ENCODE results near the gene LRRC8B.

LRRC8B gene

GRCh38 chr1:89624314-89624713 lies 99.7 kb downstream of the LRRC8B start (continued):
- TF ChIP-seq, protein P1, sequence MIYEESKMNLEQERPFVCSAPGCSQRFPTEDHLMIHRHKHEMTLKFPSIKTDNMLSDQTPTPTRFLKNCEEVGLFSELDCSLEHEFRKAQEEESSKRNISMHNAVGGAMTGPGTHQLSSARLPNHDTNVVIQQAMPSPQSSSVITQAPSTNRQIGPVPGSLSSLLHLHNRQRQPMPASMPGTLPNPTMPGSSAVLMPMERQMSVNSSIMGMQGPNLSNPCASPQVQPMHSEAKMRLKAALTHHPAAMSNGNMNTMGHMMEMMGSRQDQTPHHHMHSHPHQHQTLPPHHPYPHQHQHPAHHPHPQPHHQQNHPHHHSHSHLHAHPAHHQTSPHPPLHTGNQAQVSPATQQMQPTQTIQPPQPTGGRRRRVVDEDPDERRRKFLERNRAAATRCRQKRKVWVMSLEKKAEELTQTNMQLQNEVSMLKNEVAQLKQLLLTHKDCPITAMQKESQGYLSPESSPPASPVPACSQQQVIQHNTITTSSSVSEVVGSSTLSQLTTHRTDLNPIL (CRISPR knock-in tag; IDR thresholded peaks at IDR 0.05; ENCODE audit: low read depth): no peak

- TF ChIP-seq ZC3H10 (CRISPR knock-in tag; IDR thresholded peaks at IDR 0.05) (no peak), TCF4 (CRISPR knock-in tag; IDR thresholded peaks at IDR 0.05; ENCODE audit: borderline replicate concordance) (no peak), ZFP3 (CRISPR knock-in tag; IDR thresholded peaks at IDR 0.05) (no peak), PPARA (CRISPR knock-in tag; IDR thresholded peaks at IDR 0.05; ENCODE audit: borderline replicate concordance) (no peak), RARB (CRISPR knock-in tag; IDR thresholded peaks at IDR 0.05) (no peak), ZNF70 (CRISPR knock-in tag; IDR thresholded peaks at IDR 0.05) (no peak), TOX (CRISPR knock-in tag; IDR thresholded peaks at IDR 0.05; ENCODE audit: borderline replicate concordance) (no peak), CSDC2 (CRISPR knock-in tag; IDR thresholded peaks at IDR 0.05) (no peak), SNAI2 (CRISPR knock-in tag; IDR thresholded peaks at IDR 0.05) (no peak), BACH2 (CRISPR knock-in tag; IDR thresholded peaks at IDR 0.05; ENCODE audit: borderline replicate concordance) (no peak), OSR1 (CRISPR knock-in tag; IDR thresholded peaks at IDR 0.05) (no peak)
- TF ChIP-seq, protein P2, sequence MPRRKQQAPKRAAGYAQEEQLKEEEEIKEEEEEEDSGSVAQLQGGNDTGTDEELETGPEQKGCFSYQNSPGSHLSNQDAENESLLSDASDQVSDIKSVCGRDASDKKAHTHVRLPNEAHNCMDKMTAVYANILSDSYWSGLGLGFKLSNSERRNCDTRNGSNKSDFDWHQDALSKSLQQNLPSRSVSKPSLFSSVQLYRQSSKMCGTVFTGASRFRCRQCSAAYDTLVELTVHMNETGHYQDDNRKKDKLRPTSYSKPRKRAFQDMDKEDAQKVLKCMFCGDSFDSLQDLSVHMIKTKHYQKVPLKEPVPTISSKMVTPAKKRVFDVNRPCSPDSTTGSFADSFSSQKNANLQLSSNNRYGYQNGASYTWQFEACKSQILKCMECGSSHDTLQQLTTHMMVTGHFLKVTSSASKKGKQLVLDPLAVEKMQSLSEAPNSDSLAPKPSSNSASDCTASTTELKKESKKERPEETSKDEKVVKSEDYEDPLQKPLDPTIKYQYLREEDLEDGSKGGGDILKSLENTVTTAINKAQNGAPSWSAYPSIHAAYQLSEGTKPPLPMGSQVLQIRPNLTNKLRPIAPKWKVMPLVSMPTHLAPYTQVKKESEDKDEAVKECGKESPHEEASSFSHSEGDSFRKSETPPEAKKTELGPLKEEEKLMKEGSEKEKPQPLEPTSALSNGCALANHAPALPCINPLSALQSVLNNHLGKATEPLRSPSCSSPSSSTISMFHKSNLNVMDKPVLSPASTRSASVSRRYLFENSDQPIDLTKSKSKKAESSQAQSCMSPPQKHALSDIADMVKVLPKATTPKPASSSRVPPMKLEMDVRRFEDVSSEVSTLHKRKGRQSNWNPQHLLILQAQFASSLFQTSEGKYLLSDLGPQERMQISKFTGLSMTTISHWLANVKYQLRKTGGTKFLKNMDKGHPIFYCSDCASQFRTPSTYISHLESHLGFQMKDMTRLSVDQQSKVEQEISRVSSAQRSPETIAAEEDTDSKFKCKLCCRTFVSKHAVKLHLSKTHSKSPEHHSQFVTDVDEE (CRISPR knock-in tag; IDR thresholded peaks at IDR 0.05): no peak
- TF ChIP-seq, protein P3, sequence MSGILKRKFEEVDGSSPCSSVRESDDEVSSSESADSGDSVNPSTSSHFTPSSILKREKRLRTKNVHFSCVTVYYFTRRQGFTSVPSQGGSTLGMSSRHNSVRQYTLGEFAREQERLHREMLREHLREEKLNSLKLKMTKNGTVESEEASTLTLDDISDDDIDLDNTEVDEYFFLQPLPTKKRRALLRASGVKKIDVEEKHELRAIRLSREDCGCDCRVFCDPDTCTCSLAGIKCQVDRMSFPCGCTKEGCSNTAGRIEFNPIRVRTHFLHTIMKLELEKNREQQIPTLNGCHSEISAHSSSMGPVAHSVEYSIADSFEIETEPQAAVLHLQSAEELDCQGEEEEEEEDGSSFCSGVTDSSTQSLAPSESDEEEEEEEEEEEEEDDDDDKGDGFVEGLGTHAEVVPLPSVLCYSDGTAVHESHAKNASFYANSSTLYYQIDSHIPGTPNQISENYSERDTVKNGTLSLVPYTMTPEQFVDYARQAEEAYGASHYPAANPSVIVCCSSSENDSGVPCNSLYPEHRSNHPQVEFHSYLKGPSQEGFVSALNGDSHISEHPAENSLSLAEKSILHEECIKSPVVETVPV (CRISPR knock-in tag; IDR thresholded peaks at IDR 0.05): no peak
- TF ChIP-seq, protein P1 (CRISPR knock-in tag; IDR thresholded peaks at IDR 0.05; ENCODE audit: low read depth): no peak
- TF ChIP-seq, protein P4, sequence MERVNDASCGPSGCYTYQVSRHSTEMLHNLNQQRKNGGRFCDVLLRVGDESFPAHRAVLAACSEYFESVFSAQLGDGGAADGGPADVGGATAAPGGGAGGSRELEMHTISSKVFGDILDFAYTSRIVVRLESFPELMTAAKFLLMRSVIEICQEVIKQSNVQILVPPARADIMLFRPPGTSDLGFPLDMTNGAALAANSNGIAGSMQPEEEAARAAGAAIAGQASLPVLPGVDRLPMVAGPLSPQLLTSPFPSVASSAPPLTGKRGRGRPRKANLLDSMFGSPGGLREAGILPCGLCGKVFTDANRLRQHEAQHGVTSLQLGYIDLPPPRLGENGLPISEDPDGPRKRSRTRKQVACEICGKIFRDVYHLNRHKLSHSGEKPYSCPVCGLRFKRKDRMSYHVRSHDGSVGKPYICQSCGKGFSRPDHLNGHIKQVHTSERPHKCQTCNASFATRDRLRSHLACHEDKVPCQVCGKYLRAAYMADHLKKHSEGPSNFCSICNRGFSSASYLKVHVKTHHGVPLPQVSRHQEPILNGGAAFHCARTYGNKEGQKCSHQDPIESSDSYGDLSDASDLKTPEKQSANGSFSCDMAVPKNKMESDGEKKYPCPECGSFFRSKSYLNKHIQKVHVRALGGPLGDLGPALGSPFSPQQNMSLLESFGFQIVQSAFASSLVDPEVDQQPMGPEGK (CRISPR knock-in tag; IDR thresholded peaks at IDR 0.05; ENCODE audit: borderline replicate concordance): no peak
- no peak for ATAC-seq
Measured at GRCh38 chr1:89624715-89625323, 100.2 kb downstream of the LRRC8B start.

- ATAC-seq: no peak
- TF ChIP-seq SNAI2 (CRISPR knock-in tag; IDR thresholded peaks at IDR 0.05): no peak
- TF ChIP-seq BACH2 (CRISPR knock-in tag; IDR thresholded peaks at IDR 0.05; ENCODE audit: borderline replicate concordance): no peak
- no peak for TF ChIP-seq ISL1 (CRISPR knock-in tag; IDR thresholded peaks at IDR 0.05)
- no peak for TF ChIP-seq ARNTL (CRISPR knock-in tag; IDR thresholded peaks at IDR 0.05; ENCODE audit: borderline replicate concordance, low read depth)
- TF ChIP-seq CSDC2 (CRISPR knock-in tag; IDR thresholded peaks at IDR 0.05): no peak
- no peak for TF ChIP-seq ZNF565 (CRISPR knock-in tag; conservative IDR thresholded peaks at IDR 0.05; ENCODE audit: low read depth)
- TF ChIP-seq, protein P1 (CRISPR knock-in tag; IDR thresholded peaks at IDR 0.05; ENCODE audit: low read depth): no peak
- no peak for TF ChIP-seq ZNF70 (CRISPR knock-in tag; IDR thresholded peaks at IDR 0.05)
- TF ChIP-seq ZC3H10 (CRISPR knock-in tag; IDR thresholded peaks at IDR 0.05): no peak
- no peak for TF ChIP-seq TOX (CRISPR knock-in tag; IDR thresholded peaks at IDR 0.05; ENCODE audit: borderline replicate concordance)
- TF ChIP-seq OSR1 (CRISPR knock-in tag; IDR thresholded peaks at IDR 0.05): no peak
- no peak for TF ChIP-seq ZNF8 (CRISPR knock-in tag; IDR thresholded peaks at IDR 0.05)
- TF ChIP-seq ZFP30 (CRISPR knock-in tag; IDR thresholded peaks at IDR 0.05): no peak
- TF ChIP-seq, protein P4 (CRISPR knock-in tag; IDR thresholded peaks at IDR 0.05; ENCODE audit: borderline replicate concordance): no peak
- no peak for TF ChIP-seq TCF4 (CRISPR knock-in tag; IDR thresholded peaks at IDR 0.05; ENCODE audit: borderline replicate concordance)
- no peak for TF ChIP-seq PPARA (CRISPR knock-in tag; IDR thresholded peaks at IDR 0.05; ENCODE audit: borderline replicate concordance)
- TF ChIP-seq, protein P2 (CRISPR knock-in tag; IDR thresholded peaks at IDR 0.05): no peak
Measured at GRCh38 chr1:89627596-89627962, 103.0 kb downstream of the LRRC8B start.

Data from SK-N-SH treated with all-trans-retinoic acid at 6 μM for 48 hours (cell line).